HL-60/S4 treated with phorbol 12-myristate 13-acetate at 8.2 ng/mL for 4 days and 3 days (cell line): Measurements from ENCODE around the gene RBM24.

ENCODE experiments used
- in situ Hi-C: fragments of 300-500 bp; cut with MboI; formaldehyde crosslinking; loops from 2 replicates; pipeline ENCODE4 v1.15.0; 2022; ENCODE audit warnings: low sequenced_read_pairs

The RBM24 gene

GRCh38 chr6:17281100-17281496, at the start of gene RBM24:
Gene RBM24, plus strand, starts transcription at chr6:17281361. Its CDS starts 221 bp downstream, at chr6:17281582.
- in situ Hi-C loops, result no loop called here

- in situ Hi-C loops, result no loop called here
These were observed 47.6 kb upstream of the RBM24 start for GRCh38 chr6:17233531-17233930.

- in situ Hi-C loops, result no loop called here
These were observed 43.9 kb upstream of the RBM24 start for GRCh38 chr6:17237246-17237645.

GRCh38 chr6:17239260-17239659, 41.9 kb upstream of the RBM24 start:
- in situ Hi-C loops, result no loop called here

GRCh38 chr6:17240803-17241500, 40.2 kb upstream of the RBM24 start:
- in situ Hi-C loops, result no loop called here

- in situ Hi-C loops, result no loop called here
These were observed 39.1 kb upstream of the RBM24 start for GRCh38 chr6:17242087-17242486.

- in situ Hi-C loops, result no loop called here
These were observed 30.9 kb upstream of the RBM24 start for GRCh38 chr6:17250237-17250636.

- in situ Hi-C loops, result no loop called here
These were observed 29.2 kb upstream of the RBM24 start for GRCh38 chr6:17251953-17252352.

GRCh38 chr6:17258749-17259148, 22.4 kb upstream of the RBM24 start:
- in situ Hi-C loops, result no loop called here

GRCh38 chr6:17265570-17265969, 15.6 kb upstream of the RBM24 start:
- in situ Hi-C loops, result no loop called here

- in situ Hi-C loops, result no loop called here
These were observed 13.6 kb upstream of the RBM24 start for GRCh38 chr6:17267566-17267965.

GRCh38 chr6:17268114-17268513, 13.0 kb upstream of the RBM24 start:
- in situ Hi-C loops, result no loop called here

- in situ Hi-C loops, result no loop called here
These were observed 11.3 kb upstream of the RBM24 start for GRCh38 chr6:17269840-17270239.

GRCh38 chr6:17271628-17272027, 9.5 kb upstream of the RBM24 start:
- in situ Hi-C loops, result no loop called here

GRCh38 chr6:17276766-17277165, 4.4 kb upstream of the RBM24 start:
- in situ Hi-C loops, result no loop called here

- in situ Hi-C loops, result no loop called here
These were observed 3.9 kb upstream of the RBM24 start for GRCh38 chr6:17277256-17277655.

GRCh38 chr6:17278289-17279063, 2.7 kb upstream of the RBM24 start:
- in situ Hi-C loops, result no loop called here

GRCh38 chr6:17280138-17280537, 1.0 kb upstream of the RBM24 start:
- in situ Hi-C loops, result no loop called here

- in situ Hi-C loops, result no loop called here
These were observed 540 bp upstream of the RBM24 start for GRCh38 chr6:17280552-17281090.

GRCh38 chr6:17281497-17282481, 628 bp downstream of the RBM24 start:
- in situ Hi-C loops, result no loop called here

GRCh38 chr6:17283074-17283473, 1.9 kb downstream of the RBM24 start:
- in situ Hi-C loops, result no loop called here
